Mesenteric fat pad (tissue), 1 donor: ENCODE data around the gene GALNT15. TPM values are rescaled to one million over a fixed set of nuclear protein-coding genes. Genes with fewer than 3 reads are reported as not detected.

Source experiments
- DNase-seq: peaks from one replicate; pipeline ENCODE4 v3.0.0-alpha.2; 2020; ENCODE audit warnings: low spot score
- total RNA-seq: library from RNA; stranded (reverse); fragmentation: NEBNext Ultra II Directional; extraction: Animal tissue kit (Norgen Biotek cat#: 25700); gene quantifications from one replicate; pipeline ENCODE4 v1.2.1, GENCODE V29; 2021
- donor health status: DM: yes; HTN: yes; CAD: no.

GALNT15 gene
- total RNA-seq, 1 donor from 2014 or later = 275 TPM

DNA sequence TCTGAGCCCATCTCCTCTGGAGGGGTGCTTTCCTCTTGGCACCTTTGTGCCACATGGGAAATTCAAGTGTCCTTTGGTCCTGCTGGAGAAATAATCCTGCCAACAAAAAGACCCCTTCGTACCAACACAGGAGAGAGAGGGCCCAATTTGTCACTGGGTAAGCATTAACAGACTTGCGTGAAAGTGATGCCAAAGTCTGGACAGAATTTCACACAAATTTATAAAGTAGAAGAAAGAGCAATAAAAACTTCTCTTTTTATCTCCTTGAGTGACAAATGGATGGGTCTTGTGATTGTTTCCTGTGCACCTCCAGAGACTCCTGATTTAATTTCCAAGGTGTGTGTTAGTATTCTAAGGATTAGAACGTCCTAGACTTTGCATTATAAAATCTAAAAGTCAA is 75.4 kb downstream of the GALNT15 start:
- DNase-seq = no peak

DNA sequence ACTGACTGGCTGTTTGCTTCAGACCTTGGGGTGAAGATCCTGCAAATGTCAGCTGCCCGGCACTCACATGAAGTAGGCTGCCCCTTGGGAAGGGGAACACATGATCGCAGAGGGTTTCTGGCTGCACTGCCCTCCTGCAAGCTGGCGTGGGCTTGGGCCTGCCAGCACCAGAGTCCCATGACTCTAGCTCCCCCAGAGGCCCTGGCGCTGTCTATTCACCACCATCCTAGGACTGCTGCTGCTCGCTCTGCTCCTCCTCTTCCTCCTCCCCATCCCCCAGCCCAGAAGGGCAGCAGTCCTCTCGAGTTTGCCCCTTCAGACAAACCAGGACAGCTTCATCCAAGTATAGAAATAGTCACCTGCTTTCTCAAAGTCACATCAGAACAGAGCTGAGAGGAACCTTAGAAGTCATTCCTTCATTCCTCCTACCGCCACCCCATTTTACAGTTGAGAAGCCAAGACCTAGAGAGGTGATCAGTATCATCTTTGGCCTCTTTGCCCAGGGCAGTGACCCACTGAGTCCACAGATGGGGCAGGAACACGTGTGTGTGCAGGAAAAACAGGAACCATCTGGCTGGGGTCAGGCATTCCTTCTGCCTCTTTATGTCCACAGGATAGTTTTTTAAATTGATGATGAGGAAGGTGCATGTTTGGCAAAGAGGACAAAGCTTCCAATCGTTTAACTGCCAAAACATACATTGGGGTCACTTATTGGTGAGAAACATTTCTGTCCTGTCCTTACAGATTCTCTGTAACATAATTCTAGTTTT is 77.0 kb downstream of the GALNT15 start:
- DNase-seq = no peak

DNA sequence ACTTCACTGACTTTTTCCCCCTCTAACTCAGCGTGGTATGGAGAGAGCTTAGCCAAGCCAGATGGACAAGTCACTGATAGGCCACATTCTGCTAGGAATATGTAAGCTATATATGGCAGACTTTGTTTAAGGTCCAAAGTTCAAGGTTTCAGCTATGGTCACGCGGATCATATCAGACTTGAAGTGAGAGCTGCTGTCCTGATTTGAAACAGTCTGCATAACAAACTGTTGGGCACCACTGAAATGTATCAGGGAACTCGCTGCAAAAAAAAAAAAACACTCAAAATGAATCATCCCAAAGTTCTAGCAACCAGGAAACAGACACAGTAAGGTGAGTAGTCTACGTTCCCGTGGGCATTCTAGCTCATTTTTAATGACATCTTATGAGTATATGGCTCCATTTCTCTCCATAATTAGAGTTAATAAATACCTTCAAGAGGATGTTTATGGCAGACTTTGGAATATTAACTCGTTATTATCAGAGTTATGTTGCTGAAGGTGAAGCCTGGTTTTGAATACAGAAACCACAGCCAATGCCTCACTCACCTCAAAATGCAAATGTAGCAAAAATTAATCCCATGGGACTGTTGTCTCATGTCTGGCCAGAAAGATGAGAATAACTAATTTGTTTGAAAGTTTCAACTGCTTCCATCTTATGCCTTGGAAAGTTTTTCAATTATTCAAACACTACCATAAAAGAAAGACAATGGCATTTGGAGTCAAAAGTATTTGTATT is 77.9 kb downstream of the GALNT15 start:
- no peak for DNase-seq

DNA sequence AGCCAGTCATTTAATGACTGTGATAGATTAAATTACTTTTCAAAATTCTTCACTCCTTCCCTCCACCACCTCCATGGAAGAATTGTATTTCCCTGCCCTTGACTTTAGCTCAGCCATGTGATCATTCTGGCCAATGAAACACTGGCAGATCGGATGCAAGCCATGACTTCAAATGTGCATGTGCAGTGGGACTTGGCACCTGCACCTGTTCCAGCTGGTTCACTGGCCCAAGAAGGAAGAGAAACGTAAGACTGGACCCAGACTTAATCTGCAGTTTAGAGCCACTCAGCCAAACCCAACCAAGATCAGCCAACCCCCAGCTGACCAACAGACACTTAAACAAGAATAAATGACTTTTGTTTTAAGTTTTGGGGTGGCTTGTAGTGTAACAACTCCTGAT is 78.5 kb downstream of the GALNT15 start:
- no peak for DNase-seq

DNA sequence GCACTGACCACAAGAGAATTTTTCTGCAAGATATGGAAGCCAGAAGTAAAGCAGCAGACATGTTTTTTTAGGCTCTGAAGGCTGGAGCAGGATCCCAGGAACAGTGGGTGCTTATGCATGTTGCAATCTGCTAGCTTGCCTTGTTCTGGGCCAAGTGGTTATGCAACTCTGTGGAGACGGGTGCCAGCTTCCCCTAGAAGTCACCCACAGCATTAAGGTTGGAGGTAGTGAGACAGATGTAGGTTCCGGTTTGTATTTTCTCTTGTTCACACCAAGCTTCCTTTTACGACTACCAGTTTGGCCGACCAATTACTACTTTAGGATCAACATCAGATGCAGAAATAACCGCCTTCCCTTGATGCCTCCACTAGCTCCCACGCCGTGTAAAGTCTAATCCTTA is 79.1 kb downstream of the GALNT15 start:
- DNase-seq = no peak

DNA sequence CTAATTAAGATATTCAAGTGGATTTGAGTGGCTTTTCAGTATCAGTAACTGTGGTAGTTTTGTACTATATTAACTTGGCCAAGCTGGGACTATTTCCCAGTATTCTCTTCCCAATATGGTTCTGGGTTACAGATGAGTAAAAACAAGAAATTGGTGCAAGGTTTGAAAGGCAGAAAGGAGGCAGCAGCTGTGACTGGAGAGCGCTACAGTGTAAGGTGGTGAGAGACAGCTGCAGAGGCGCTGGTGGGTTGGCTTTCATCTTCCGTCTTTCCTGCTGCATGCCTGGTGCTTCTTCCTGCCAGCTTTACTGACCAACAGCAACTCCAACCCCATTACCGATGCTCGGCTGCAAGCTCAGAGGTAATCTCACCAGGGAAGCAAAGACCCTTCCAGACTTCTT is 80.4 kb downstream of the GALNT15 start:
- no peak for DNase-seq

DNA sequence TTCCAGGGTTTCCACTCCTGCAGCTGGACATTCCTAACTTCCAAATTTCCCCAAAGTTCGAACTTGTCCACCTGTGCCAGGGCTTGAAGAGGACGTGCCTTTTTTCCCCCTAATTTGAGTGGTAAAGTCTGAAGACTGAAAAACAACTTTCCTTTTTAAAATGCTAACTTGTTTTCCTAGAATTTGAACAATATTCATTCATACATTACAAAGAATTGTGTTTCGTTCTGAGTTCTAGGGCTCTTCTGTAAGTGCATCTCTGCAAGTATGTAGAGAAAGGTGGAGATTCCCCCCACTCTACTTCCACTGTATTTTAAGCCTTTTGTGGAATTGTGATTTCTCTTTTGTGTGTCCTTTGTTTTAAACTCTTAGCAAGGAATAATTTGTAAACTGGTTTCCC is 80.8 kb downstream of the GALNT15 start:
- no peak for DNase-seq

DNA sequence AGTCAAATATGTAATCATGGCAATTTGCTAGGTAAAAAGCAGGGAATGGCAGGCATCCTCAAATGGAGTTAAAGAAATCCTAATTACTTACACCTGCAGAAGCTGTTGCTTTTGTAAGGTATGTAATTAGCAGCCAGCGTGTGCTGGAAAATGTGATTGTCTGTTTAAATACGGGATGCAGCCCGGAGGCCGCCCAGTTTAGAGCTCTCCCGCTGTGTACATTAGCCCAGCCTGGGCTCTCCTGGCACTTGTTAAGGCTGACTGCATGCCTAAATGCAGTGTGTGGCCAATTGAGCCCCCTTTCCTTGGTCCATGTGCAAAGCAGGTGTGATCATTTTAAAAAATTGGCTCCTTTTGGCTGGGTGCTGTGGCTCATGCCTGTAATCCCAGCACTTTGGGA is 81.2 kb downstream of the GALNT15 start:
- DNase-seq = no peak

DNA sequence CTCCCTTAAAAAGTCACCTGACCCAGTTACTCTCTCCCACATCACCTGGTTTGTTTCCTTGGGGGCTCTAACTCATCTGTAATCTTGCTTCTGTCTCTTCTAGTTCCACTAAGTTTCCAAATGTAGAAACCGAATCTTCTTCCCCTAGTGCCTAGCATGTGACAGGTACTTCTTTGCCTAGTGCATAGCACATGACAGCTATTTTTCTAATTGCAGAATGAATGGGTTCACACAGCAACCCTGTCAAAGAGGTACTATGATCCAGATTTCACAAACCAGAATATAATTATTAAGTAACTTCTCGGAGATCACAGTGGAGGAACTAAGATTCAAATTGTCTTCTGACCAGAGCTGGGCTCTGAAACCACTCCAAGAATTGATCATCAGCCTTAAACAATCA is 82.8 kb downstream of the GALNT15 start:
- DNase-seq = no peak

DNA sequence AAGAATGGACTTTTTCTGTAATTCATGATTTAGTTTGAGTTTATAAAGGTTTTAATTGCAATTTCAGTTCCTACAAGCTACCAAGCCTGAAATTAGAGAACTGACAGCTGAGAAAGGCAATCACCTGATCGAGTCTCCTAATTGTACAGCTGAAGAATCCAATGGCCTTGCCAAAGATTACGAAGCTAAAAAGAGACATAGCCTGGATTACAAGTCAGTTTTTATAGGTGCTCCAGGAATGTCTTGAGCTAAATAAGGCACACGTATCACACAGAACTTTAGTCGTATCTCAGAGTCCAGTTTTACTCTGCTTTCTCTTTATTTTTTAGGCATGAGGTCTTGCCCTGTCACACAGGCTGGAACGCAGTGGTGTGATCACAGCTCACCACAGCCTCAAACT is 83.7 kb downstream of the GALNT15 start:
- DNase-seq = no peak

DNA sequence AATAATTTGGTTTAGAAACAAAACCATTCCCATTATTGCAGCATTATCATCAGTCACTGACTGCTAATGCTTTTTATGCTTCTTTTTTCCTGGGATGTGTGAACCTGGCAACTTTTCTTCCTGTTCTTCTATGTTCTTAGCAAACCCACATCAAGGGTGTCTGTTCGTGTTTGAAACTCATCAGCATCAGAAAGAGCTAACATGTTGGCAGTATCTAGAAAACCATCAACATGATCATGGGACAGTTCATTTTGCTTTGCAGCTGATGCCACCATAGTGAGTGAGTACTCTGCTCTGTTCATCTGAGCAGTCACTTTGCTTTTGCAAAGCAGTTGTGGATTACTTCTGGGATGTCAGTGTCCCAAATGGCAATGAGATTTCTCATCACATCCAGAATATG is 84.4 kb downstream of the GALNT15 start:
- no peak for DNase-seq

DNA sequence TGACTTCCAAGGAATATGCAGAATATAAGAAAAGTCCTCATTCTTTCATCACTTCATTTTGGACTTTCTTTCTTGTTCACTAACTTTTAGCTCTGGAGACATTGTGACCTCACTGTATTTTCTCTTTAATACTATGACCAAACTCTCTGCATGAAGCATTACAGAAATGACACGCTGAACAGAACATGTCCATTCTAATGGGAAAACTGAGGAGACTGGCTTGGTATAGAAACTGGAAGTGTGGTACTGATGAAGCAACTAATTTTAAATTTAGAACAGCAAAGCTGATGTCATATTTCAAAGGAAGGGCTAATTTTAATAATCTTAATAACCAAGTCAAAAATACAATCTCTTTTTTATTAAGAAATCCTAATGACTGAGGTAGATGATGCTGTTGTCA is 85.6 kb downstream of the GALNT15 start:
- DNase-seq = no peak

DNA sequence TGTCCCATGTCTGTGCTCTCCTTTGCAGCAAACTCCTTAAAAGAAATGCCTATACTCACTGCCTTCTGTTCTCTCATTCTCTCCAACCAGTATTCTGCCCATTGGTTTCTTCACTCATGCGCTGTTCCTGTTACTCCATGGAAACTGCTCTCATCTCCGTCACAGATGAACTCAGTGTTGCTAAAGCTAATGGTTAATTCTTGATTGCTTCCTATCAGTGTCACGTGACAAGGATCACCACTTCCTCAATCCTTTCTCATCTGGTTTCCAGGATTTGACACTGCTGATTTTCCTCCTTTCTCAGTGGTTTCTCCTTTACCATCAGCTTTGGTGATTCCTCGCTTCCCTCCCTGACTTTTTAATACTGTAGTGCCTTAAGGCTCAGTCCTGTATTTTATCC is 87.7 kb downstream of the GALNT15 start:
- no peak for DNase-seq

DNA sequence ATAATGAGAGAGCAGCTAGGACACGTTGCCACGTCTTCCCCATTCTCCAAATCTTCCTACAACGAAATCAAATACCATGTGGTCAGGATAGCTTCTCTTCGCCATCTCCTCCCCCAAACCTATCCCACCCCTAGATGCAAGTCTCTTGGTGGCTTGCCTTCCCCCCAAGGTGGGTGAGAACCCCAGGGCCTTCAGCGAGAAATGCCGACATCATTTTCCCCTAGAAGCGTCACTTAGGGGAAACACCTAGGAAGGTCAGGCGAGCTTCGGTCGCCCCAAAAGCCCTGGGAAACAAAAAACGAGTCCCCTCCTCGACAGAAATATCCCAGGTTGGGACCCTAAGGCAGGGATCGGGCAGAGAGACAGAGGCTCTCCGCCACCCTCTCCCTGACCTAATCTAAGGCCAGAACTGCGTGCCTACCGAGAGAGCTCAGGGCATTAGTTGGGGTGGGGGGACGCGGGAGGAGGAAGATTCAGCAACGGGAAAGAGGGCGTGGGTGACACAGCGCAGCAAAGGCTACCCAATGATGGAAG is 89.8 kb downstream of the GALNT15 start:
- no peak for DNase-seq

DNA sequence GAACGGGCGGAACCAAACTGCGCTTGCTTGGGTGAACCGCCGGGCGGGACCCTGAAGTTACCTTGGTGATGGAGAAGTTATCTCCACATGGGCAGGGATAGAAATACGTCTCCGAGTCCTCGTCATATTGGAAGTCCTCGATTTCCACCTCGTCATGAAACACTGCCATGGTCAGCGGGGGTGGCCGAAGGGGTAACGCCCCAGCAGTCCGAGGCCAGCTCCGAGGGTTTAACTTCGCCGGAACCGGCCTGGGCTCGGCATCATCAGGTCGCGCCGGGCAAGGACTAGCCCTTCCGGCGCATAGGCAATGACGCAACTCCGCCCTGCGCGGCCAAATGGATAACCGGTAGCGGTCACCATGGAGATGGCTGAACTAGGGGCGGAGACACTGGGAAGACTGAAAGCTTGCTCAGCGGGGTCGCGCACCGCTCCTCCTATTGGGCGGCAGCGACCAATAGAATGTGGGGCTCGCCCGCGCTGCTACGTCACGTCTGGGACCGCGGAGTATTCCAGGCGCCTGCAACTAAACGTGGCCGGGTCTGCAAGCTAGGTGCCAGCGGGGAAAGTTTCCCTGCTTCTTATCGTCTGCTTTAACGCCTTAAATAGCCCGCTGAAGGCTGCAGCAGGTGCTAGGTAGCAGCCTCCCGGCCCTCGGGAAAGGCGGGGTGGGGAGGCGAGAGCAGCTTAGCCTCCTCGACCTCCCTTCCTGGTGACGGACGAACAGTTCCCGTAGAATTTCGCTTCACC is 90.4 kb downstream of the GALNT15 start, which contains the start of the genes DPH3 and OXNAD1:
DPH3 (minus strand) TSS at position 236 of the 747 bp plus-strand sequence; CDS start at position 169, 67 bp downstream.
OXNAD1 (plus strand) TSS at position 505 of the 747 bp plus-strand sequence. CDS start 5,741 bp downstream, outside the sequence.
- peak; percentile 100 for DNase-seq

DNA sequence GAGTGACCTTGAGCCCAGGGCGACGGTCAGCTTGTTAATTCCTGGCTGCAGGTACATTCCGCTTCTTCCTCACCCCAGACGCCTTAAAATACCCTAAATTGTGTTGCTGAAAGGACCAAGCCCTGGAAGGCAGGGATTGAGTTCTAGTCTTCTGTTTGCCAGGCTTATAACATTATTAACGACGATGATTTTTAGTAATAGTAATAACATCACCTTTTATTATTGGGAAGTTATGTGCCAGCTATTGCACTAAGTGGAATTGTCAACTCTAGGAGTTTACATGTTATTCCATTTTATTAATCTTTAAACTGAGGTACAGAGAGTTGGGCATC is 90.9 kb downstream of the GALNT15 start:
- DNase-seq = no peak

DNA sequence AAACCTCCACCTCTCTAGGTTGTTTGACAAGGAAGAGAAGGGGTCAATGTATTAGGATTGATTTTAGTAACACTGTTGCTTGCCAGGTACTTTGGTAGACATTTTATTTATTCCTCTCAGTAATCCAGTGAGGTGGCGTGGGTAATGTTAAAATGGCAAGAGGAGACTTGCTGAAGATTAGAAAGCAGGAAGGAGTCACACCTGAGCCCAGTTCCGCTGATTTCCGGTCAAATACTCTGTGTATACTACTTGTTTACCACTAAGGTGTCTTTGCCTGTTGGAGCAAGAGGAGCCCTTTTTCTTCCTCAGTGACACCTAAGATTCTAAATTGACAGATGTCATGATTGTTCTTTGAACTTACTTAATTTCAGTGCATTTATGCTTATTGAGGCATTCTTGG is 92.2 kb downstream of the GALNT15 start:
- DNase-seq = no peak

DNA sequence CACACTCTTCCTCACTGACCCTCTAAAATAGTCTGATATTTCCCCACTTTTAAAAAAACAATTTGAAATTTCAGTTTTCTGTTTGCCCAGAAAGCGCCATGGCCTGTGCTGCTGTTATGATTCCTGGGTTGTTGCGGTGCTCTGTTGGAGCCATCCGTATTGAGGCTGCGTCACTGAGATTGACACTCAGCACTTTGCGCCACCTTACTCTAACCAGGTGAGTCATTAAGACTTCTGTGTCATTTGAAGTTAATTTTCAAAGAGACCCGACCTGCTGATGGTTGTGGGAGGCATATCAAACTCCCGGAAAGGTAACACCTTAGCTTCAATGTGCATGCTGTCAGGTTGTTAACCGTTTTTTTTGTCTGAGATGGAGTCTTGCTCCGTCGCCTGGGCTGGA is 96.4 kb downstream of the GALNT15 start:
- no peak for DNase-seq

DNA sequence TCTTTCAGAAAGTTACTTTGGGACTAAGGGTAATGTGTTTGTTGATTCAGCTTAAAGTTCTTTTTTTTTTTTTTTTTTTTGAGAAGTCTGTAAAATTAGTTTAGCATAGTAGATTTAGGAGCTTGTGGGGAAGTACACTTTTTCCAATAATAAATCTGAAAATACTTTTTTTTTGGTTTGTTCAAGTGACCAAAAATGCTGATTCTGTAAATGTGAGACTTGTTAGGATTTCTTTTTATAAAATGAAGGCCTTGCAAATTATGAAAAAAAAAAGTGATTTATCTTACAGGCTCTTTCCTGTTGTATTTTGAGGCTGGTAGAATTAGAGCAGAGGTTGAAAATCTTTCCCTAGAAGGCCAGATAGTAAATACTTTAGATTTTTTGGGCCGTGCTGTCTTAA is 98.1 kb downstream of the GALNT15 start:
- no peak for DNase-seq

DNA sequence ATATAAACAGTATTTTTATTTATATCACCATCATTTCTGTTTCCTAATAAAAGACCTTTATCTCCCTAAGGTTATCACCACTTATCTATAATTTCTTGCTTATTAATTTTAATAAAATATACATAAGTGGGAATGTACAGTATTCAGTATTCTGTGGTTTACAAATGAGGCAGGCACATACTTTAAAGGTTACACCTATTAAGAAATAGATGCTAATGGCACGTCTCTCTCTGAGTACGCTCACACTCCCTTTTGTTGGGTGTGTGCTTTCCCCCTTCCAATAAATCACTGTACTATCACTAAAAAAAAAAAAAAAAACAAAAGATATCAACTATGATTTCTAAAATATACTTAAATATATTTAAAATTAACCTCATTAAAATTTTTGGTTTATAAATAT is 99.4 kb downstream of the GALNT15 start:
- DNase-seq = no peak

DNA sequence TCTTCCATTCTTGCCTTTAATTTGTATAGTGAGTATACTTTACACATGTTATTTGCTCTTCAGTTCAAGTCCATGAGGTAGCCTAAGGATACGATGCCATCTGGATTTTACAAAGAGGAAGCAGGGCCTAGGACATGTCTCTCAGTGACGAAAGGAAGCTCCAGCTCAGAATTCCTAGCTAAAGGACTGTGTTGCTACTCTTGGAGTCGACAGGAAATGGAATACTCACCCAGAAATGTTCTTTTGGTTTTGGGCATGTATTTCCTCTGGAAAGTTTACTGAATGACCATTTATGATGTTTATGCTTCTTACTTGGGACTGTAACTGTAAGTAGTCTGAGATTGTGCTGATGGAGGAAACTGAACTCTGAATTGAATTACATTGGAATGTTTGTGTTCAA is 103.0 kb downstream of the GALNT15 start:
- no peak for DNase-seq
